H9 (cell line): ENCODE results near the gene RASSF5. TPM values are rescaled to one million over a fixed set of nuclear protein-coding genes. Genes with fewer than 3 reads are reported as not detected.
A peak's percentile ranks its signal among the peaks of the same experiment; 100 is the strongest.

Experiments
- DNase-seq: peaks from one replicate; pipeline ENCODE4 v3.0.0-alpha.2; 2017
- H2AFZ ChIP-seq: one replicate; pipeline ENCODE4 v1.6.1; 2013; ENCODE audit warnings: mild to moderate bottlenecking, low read length, control low read depth, moderate library complexity
- H2AK5ac ChIP-seq: 2 replicates; pipeline ENCODE4 v1.6.1; 2013; ENCODE audit warnings: low read length, control low read depth, mixed read lengths; ENCODE audit not compliant: insufficient read length
- H2BK120ac ChIP-seq: one replicate; pipeline ENCODE4 v1.6.1; 2013; ENCODE audit warnings: low read depth, mild to moderate bottlenecking, low read length, control low read depth, inconsistent platforms; ENCODE audit not compliant: poor library complexity, severe bottlenecking
- H2BK12ac ChIP-seq: 2 replicates; pipeline ENCODE4 v1.6.1; 2013; ENCODE audit warnings: low read length, control low read depth, mixed read lengths, low read depth; ENCODE audit not compliant: insufficient read length
- H2BK15ac ChIP-seq: 2 replicates; pipeline ENCODE4 v1.6.1; 2013; ENCODE audit warnings: low read depth, low read length, control low read depth
- H2BK20ac ChIP-seq: one replicate; pipeline ENCODE4 v1.6.1; 2013; ENCODE audit warnings: low read depth, mild to moderate bottlenecking, low read length, control low read depth, inconsistent platforms; ENCODE audit not compliant: poor library complexity, severe bottlenecking
- H2BK5ac ChIP-seq: 2 replicates; pipeline ENCODE4 v1.6.1; 2013; ENCODE audit warnings: low read length, control low read depth, mixed read lengths; ENCODE audit not compliant: insufficient read length
- H3K14ac ChIP-seq: 2 replicates; pipeline ENCODE4 v1.6.1; 2013; ENCODE audit warnings: low read length, control low read depth; ENCODE audit not compliant: insufficient read depth
- H3K18ac ChIP-seq: 2 replicates; pipeline ENCODE4 v1.6.1; 2013; ENCODE audit warnings: low read depth, mild to moderate bottlenecking, mixed read lengths, low read length, control low read depth; ENCODE audit not compliant: insufficient read length
- H3K23ac ChIP-seq: 2 replicates; pipeline ENCODE4 v1.6.1; 2013; ENCODE audit warnings: low read length, control low read depth, mixed read lengths, low read depth; ENCODE audit not compliant: insufficient read length
- H3K23me2 ChIP-seq: 2 replicates; pipeline ENCODE4 v1.6.1; 2013; ENCODE audit warnings: low read depth, mild to moderate bottlenecking, mixed read lengths, low read length, control low read depth; ENCODE audit not compliant: insufficient read length, poor library complexity, severe bottlenecking
- H3K27ac ChIP-seq: 2 replicates; pipeline ENCODE4 v1.5.1; 2013; ENCODE audit warnings: low read length, control low read depth, mixed read lengths, low read depth; ENCODE audit not compliant: insufficient read length
- H3K27me3 ChIP-seq: 2 replicates; pipeline ENCODE4 v1.6.1; 2013; ENCODE audit warnings: low read length, control low read depth, inconsistent platforms; ENCODE audit not compliant: insufficient read depth
- H3K4ac ChIP-seq: 2 replicates; pipeline ENCODE4 v1.6.1; 2013; ENCODE audit warnings: low read depth, mild to moderate bottlenecking, control low read depth, inconsistent platforms, low read length, moderate library complexity
- H3K4me1 ChIP-seq: 2 replicates; pipeline ENCODE4 v1.6.1; 2013; ENCODE audit warnings: low read length, control low read depth, inconsistent platforms; ENCODE audit not compliant: insufficient read depth
- H3K4me2 ChIP-seq: 2 replicates; pipeline ENCODE4 v1.6.1; 2013; ENCODE audit warnings: low read length, control low read depth, mixed read lengths; ENCODE audit not compliant: insufficient read length, insufficient read depth
- H3K56ac ChIP-seq: 2 replicates; pipeline ENCODE4 v1.6.1; 2013; ENCODE audit warnings: low read depth, mild to moderate bottlenecking, mixed read lengths, low read length, control low read depth; ENCODE audit not compliant: insufficient read length
- H3K79me1 ChIP-seq: 2 replicates; pipeline ENCODE4 v1.6.1; 2013; ENCODE audit warnings: low read depth, mild to moderate bottlenecking, moderate library complexity, low read length, control low read depth, inconsistent platforms; ENCODE audit not compliant: insufficient read depth, poor library complexity, severe bottlenecking
- H3K79me2 ChIP-seq: 2 replicates; pipeline ENCODE4 v1.6.1; 2013; ENCODE audit warnings: low read length, control low read depth, inconsistent platforms; ENCODE audit not compliant: insufficient read depth
- H3K9ac ChIP-seq: 2 replicates; pipeline ENCODE4 v1.6.1; 2013; ENCODE audit warnings: low read length, control low read depth, mixed read lengths; ENCODE audit not compliant: insufficient read length; ENCODE audit errors: extremely low read depth
- H3K9me3 ChIP-seq: one replicate; pipeline ENCODE4 v1.6.1; 2013; ENCODE audit warnings: low read depth, low read length, inconsistent platforms; ENCODE audit not compliant: control insufficient read depth
- H3T11ph ChIP-seq: one replicate; pipeline ENCODE4 v1.6.1; 2013; ENCODE audit warnings: mild to moderate bottlenecking, low read length, control low read depth, inconsistent platforms
- H4K20me1 ChIP-seq: one replicate; pipeline ENCODE4 v1.6.1; 2013; ENCODE audit not compliant: control insufficient read depth, insufficient read length, insufficient read depth
- H4K5ac ChIP-seq: 2 replicates; pipeline ENCODE4 v1.6.1; 2013; ENCODE audit warnings: low read depth, mild to moderate bottlenecking, mixed read lengths, low read length, control low read depth; ENCODE audit not compliant: insufficient read length
- H4K8ac ChIP-seq: replicated peaks from 2 replicates; pipeline ENCODE4 v1.6.1; 2013; ENCODE audit warnings: low read length, control low read depth, mixed read lengths, low read depth; ENCODE audit not compliant: insufficient read length
- H4K91ac ChIP-seq: 2 replicates; pipeline ENCODE4 v1.6.1; 2013; ENCODE audit warnings: low read depth, mild to moderate bottlenecking, moderate library complexity, mixed read lengths, low read length, control low read depth; ENCODE audit not compliant: insufficient read length
- H3K27ac Mint-ChIP-seq, 3 experiments: 2 replicates in 2 of 3; 3 replicates in 1 of 3; pipeline ENCODE4 v1.8.0; 2020 to 2021; ENCODE audit warnings: mixed read lengths in 3 of 3, mild to moderate bottlenecking in 1 of 3, moderate library complexity in 1 of 3
- H3K27me3 Mint-ChIP-seq: 2 replicates; pipeline ENCODE4 v1.8.0; 2021; ENCODE audit warnings: low read depth, mild to moderate bottlenecking, moderate library complexity, mixed read lengths
- H3K36me3 Mint-ChIP-seq, 3 experiments: 2 replicates in 2 of 3; 3 replicates in 1 of 3; pipeline ENCODE4 v1.8.0; 2020 to 2021; ENCODE audit warnings: low read depth in 3 of 3, mixed read lengths in 3 of 3; ENCODE audit not compliant: insufficient read depth in 1 of 3
- H3K4me1 Mint-ChIP-seq, 2 experiments: 2 replicates each; pipeline ENCODE4 v1.8.0; 2020; ENCODE audit warnings: mixed read lengths in 2 of 2
- H3K4me3 Mint-ChIP-seq, 2 experiments: 2 replicates in 1 of 2; 3 replicates in 1 of 2; pipeline ENCODE4 v1.8.0; 2020 to 2021; ENCODE audit warnings: mild to moderate bottlenecking in 2 of 2, mixed read lengths in 2 of 2, moderate library complexity in 1 of 2
- H3K9me3 Mint-ChIP-seq, 2 experiments: 2 replicates in 1 of 2; 3 replicates in 1 of 2; pipeline ENCODE4 v1.8.0; 2020; ENCODE audit warnings: mild to moderate bottlenecking in 2 of 2, mixed read lengths in 2 of 2, moderate library complexity in 1 of 2
- CTCF ChIP-seq: fragments of 200-600 bp; sonication (generic); conservative IDR thresholded peaks from 3 replicates; pipeline ENCODE4 v1.8.0; 2021; ENCODE audit warnings: antibody characterized with exemption, mild to moderate bottlenecking
- WGBS: extraction: QIAGEN DNeasy Blood & Tissue Kit; methylation state at CpG from one replicate; pipeline ENCODE4 v1.1.7; 2013; ENCODE audit warnings: missing lambda C conversion rate, low lambda C conversion rate, mixed read lengths; ENCODE audit not compliant: insufficient read length; ENCODE audit errors: extremely low coverage; 5-methylcytosine and 5-hydroxymethylcytosine counted together
- total RNA-seq: library from RNA; stranded (reverse); gene quantifications from 2 replicates; pipeline ENCODE4 v1.2.1, GENCODE V29; 2021

Gene RASSF5
- total RNA-seq, 1 experiment from 2014 or later = 0.50 TPM

- no peak overlapping the region for H3K27ac ChIP-seq
- H3K9ac ChIP-seq = no peak overlapping the region
- H3K23ac ChIP-seq = no peak overlapping the region
- H2BK15ac ChIP-seq = no peak overlapping the region
- DNase-seq = no peak
- no peak overlapping the region for H3K4me3 Mint-ChIP-seq
- no peak overlapping the region for H3T11ph ChIP-seq
- H2BK20ac ChIP-seq = no peak overlapping the region
- peak overlapping the region in 2 of 3 experiments; percentile 25 to 76; a peak in 2 of 7 replicates for H3K27ac Mint-ChIP-seq
- WGBS = no CpG with 5 or more reads among the region's 14 CpGs
- peaks cover 5 to 7% of the 10 kb centered on the region in 2 experiments for H3K4me1 Mint-ChIP-seq
- H3K23me2 ChIP-seq = no peaks in the 10 kb centered on the region
- H3K9me3 Mint-ChIP-seq = no peaks in the 10 kb centered on the region
- no peak overlapping the region for H2AK5ac ChIP-seq
- H3K14ac ChIP-seq = no peak overlapping the region
- H3K4me2 ChIP-seq = no peak overlapping the region
- no peak overlapping the region for H3K4ac ChIP-seq
- H2BK12ac ChIP-seq = no peak overlapping the region
- H3K9me3 ChIP-seq = no peaks in the 10 kb centered on the region
- H3K18ac ChIP-seq = no peak overlapping the region
- H2BK120ac ChIP-seq = peak overlapping the region; percentile 30
- peaks cover 5 to 11% (median 11%) of the 10 kb centered on the region in 3 experiments; a peak in 6 of 7 replicates for H3K36me3 Mint-ChIP-seq
- H3K27me3 Mint-ChIP-seq = peaks cover 3% of the 10 kb centered on the region; the same call in 1 of the 2 replicates
- no peak overlapping the region for H4K91ac ChIP-seq
- H3K4me1 ChIP-seq = no peaks in the 10 kb centered on the region
- H3K56ac ChIP-seq = no peak overlapping the region
- no peak for TF ChIP-seq CTCF
- H4K20me1 ChIP-seq = no peaks in the 10 kb centered on the region
- H3K79me2 ChIP-seq = no peaks in the 10 kb centered on the region
- H3K27me3 ChIP-seq = no peaks in the 10 kb centered on the region
- no peak overlapping the region for H2BK5ac ChIP-seq
- H3K79me1 ChIP-seq = no peaks in the 10 kb centered on the region
- no peak overlapping the region for H2AFZ ChIP-seq
- no peak overlapping the region for H4K5ac ChIP-seq
- H4K8ac ChIP-seq = no peak overlapping the region
Measured at GRCh38 chr1:206587904-206588303, 80.6 kb downstream of the RASSF5 start.
